SH-SY5Y (cell line): ENCODE data around the gene GSK3B.

Experiments
- GATA2 ChIP-seq: IDR thresholded peaks from 2 replicates; pipeline ENCODE4 v1.6.1; 2011; ENCODE audit warnings: mild to moderate bottlenecking, low read depth, low read length
- GATA3 ChIP-seq: IDR thresholded peaks from 2 replicates; pipeline ENCODE4 v1.6.1; 2011; ENCODE audit warnings: low read depth, mild to moderate bottlenecking, low read length, moderate library complexity

DNA sequence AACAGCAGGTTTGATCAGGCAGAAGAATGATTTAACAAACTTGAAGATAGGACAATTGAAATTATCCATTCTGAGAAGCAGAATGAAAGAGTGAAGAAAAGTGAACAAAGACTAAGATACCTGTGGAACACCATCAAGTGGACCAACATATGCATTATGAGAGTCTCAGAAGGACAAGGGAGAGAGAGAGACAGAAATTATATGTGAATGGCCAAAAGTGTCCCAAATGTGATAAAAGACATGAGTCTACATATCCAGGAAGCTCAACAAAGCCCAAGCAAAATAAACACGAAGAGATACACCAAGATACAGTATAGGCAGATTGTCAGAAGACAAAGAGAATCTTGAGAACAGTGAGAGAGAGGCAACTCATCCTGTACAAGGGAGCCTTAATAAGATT is 317.9 kb downstream of the GSK3B start:
- TF ChIP-seq GATA3 (no peak), GATA2 (no peak)
